Stimulated activated CD4-positive, alpha-beta T cell treated with anti-CD3 and anti-CD28 coated beads, Interleukin-15, amount 100 ng/mL, for 48 hours (primary cell): ENCODE results near the gene NUP133.
"Not testable (repeated sequence)": the region's sequence is repeated elsewhere in the genome, so short reads cannot be mapped to it uniquely, and the experiment has no call there.

Experiments
- DNase-seq, 2 donors: peaks; one replicate each; pipeline ENCODE4 v3.0.0-alpha.2; 2020; ENCODE audit warnings: low read depth in 2 of 2

Gene NUP133

GRCh38 chr1:229418586-229418985 lies 89.6 kb downstream of the NUP133 start:
- not testable (repeated sequence) for DNase-seq

GRCh38 chr1:229412810-229413209 lies 95.3 kb downstream of the NUP133 start:
- not testable (repeated sequence) for DNase-seq

GRCh38 chr1:229412056-229412455 lies 96.1 kb downstream of the NUP133 start:
- DNase-seq: no peak

- DNase-seq: no peak
Observed at GRCh38 chr1:229411434-229412055, 96.6 kb downstream of the NUP133 start.

GRCh38 chr1:229410692-229411433 lies 97.3 kb downstream of the NUP133 start:
- DNase-seq: no peak

- DNase-seq: no peak
Observed at GRCh38 chr1:229410370-229410691, 97.8 kb downstream of the NUP133 start.

GRCh38 chr1:229409616-229410369 lies 98.3 kb downstream of the NUP133 start:
- no peak for DNase-seq

GRCh38 chr1:229408458-229409037 lies 99.6 kb downstream of the NUP133 start:
- DNase-seq: no peak

- DNase-seq: no peak
Observed at GRCh38 chr1:229407206-229408026, 100.7 kb downstream of the NUP133 start.

- DNase-seq: no peak
Observed at GRCh38 chr1:229406798-229407197, 101.3 kb downstream of the NUP133 start.

- no peak for DNase-seq
Observed at GRCh38 chr1:229403573-229403972, 104.6 kb downstream of the NUP133 start.

- DNase-seq: no peak
Observed at GRCh38 chr1:229402993-229403392, 105.1 kb downstream of the NUP133 start.

- not testable (repeated sequence) for DNase-seq
Observed at GRCh38 chr1:229402329-229402728, 105.8 kb downstream of the NUP133 start.

- no peak for DNase-seq
Observed at GRCh38 chr1:229397762-229398161, 110.4 kb downstream of the NUP133 start.

GRCh38 chr1:229396585-229397206 lies 111.4 kb downstream of the NUP133 start:
- no peak for DNase-seq

GRCh38 chr1:229394517-229394916 lies 113.6 kb downstream of the NUP133 start:
- not testable (repeated sequence) for DNase-seq

- no peak for DNase-seq
Observed at GRCh38 chr1:229392936-229393335, 115.2 kb downstream of the NUP133 start.
